Non-pigmented ciliary epithelial cell (primary cell): ENCODE measurements around the gene TRIL.

Source experiments
- DNase-seq: peaks from one replicate; pipeline ENCODE4 v3.0.0-alpha.2; 2010; ENCODE audit warnings: low read depth

Gene TRIL

DNA sequence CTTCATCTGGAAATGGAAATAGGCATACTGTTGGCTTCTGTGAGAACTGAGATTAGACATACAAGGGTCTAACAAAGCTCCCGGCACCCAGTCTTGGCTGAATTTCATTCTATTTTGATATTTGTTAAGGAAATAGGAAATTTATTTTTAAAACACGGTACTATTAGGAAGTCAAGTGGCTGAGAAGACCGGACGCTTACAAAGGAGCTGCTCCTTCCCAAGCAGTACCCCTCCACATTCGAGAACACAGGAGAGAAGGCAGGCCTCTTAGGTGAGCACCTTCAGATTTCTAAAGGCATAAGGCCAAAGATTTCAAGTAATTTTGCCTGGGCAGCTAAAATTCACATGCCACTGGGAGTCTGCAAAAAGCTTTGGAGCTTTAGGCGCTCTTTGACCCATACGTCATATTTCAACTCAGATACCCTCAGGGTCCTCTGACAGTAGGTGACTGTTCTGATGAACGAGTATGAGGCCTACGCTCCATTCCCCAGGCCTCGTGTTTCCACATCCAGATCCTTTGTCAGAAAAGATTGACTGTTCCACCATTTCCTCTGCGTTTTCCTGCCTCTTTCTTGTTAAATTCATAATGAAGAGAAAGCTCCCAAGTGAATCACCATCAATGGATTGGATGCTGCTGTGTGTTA is 17.3 kb downstream of the TRIL start:
- no peak for DNase-seq

DNA sequence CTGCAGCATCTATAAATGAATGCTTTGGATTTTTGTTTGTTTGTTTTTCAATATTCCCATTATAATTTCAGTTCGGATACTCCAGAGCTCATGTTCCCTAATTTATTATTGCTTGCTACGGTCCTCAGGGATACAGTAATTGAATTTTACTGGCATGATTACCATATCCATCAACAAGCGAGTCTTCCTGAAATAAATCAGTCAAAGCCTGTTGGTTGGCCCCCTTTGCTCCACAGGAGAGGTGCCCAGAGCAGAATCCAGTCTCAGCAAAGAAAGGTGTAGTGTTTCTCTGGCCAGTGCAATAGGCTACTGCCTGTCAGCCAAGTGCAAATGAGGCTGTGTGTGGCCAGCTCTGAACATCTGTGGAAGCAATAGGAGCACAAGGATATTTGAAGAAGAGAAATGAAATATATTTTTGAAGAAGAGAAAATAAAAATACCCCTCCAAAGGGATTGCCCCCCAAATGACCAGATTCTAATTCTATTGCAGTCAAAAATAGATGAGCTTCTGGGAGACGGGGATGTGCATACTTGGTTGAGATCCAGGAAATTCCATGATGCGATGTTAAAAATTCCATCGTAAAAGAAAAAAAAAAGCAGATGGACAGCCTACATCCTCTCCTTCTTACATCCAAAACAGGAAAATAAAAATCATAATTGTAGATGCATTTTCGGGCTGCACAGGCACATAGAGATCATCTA is 18.1 kb downstream of the TRIL start:
- no peak for DNase-seq

DNA sequence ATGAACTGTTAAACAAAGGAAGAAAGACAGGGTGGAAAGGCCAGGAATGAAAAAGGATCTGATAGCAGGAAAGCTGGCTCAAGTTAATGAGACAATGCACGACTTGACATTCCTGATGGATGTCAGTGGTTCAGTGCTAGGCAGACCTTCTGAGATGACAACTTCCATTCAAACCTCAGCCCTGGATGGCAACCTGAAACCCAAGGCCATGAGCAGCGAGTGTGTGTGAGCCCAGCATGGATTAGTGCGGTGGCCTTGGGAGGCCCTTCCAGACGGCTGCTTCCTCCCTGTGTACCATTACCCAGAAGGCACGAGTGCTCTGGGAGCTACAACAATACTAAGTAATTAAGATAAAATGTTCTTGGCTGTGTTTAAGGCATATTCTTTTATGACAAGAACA is 18.8 kb downstream of the TRIL start:
- DNase-seq, result no peak

DNA sequence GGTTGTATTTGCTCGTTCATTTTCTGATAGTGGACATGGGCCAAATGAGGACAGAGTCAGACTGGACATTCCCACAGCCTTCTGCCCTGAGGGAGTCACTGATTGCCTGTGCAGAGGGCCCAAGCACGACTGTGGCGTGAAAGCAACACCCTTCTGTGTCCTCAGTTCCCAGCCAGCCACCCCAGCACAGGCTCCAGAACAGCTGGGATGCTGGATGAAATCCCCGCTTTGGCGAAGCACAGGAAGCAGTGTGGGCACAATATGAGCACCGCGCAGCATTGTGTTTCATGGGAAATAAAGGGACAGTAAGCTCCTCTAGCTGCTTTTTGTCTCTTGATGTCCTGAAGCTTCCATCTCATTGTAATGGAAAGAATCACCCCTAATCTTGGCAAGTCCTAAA is 20.5 kb downstream of the TRIL start:
- no peak for DNase-seq

DNA sequence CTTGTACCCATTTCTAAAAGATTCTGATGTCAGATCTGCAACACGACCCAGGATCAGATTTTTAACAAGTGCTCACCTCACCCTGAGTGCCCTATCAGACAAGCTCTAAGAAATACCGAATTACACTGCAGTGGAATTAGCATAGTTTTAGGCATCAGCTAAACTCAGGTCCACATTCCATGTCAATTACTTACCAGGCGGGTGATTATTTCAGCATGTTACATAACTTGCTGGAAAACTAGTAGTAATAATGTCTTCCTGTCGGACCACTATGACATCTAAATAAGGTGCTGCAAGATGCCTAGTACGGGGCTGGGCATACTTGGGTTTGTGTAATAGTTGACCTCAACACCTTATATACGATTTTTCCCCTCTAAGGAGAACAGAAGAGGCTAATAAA is 21.0 kb downstream of the TRIL start:
- no peak for DNase-seq

DNA sequence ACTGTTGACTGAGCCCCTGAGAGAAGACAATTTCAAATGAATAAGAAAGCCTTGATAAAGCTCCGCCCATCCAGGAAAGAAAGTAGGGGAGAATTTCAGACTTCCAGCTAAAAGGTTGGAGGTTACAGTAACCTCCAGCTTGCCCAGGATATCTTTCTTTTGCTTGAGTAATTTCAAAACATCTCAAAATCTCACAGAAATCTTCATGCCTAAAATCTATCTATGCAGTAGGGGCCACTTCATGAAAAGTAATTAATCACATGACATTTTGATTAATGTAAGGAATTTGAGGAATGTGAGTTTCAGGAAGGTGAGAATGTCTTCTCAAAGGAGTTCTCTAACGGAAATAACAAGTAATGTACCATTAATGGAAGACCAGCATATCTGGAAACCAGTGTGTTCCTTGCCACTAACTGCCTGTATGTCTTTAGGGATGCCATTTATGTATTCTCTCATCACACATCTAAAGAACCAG is 24.2 kb downstream of the TRIL start:
- DNase-seq, result no peak

DNA sequence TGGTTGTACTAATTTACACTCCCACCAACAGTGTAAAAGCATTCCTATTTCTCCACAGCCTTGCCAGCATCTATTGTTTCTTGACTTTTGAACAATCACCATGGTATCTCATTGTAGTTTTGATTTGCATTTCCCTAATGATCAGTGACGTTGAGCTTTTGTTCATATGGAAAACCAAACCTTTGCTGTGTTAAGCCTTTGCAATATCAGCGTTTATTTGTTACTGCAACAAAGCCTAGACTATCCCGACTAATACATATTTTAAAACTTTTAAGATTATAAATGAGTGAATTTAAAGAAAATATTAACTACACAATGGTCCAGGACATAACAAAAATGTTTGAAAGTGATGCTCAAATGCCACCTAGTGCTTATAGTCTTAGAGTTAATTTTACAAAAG is 26.6 kb downstream of the TRIL start:
- DNase-seq, result no peak

DNA sequence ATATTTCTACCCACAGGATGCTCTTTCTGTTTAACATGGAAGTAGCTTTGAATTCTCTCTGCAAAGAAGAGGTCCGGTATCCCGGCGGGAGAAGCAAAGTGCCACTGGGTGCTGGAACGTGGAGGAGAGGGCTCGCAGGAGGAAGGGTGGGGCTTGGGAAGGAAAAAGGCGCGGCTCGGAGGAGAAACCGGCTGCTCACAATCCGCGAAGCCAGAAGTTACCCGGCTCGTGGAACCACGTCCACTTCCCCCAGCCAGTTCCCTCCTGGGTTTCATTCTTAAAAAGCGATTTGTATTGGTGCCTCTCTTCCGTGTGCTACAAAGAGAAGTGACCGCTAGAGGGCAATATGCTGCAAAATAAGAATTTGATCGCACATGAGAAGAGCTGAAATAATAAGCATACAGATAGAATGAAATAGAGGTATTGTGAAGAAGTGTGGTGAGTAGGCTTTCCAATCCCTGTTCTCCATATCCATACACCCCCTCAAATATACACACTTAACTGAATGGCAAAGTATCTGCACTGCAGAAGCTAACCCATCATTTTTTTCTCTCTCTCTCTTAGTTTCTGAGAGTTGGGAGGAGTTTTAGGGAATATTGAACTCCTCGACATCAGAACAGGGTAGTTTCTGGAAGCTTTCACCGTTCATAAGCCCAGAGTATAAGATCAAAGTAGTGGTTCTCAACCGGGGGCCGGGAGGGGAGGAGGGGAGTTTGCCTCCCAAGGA is 31.1 kb downstream of the TRIL start:
- peak; percentile 76 for DNase-seq

DNA sequence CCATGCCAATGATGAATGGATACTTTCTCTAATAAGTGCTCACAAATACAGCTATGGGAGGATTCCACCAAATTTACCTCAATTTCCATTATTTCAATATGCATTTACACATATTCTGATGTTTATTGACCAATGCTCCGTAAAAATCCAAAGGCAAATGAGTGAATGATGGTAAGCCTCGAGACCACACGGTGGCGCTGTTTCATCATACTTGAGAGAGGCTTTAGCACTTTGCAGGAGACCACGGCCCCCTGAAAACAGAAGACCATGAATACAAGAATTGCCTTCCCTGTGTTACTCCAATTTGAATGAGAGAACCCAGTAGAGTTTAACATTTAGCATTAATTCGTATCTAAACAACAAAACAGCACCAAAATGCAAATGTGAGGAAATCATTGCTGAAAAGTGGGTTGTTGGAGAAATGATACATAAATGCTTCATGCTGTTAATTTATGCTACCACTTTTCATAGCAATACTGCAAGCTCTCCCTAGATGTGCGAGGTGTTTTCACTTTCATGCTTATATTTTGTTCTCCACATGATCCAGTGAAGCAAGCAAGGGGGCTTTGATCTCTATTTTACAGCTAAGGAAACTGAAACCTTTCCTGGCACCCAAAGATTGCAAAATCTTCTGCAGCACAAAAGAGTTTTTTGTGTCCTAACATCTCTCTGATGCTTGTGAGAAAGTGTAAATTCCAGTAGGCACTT is 35.4 kb downstream of the TRIL start:
- DNase-seq, result peak; percentile 31

DNA sequence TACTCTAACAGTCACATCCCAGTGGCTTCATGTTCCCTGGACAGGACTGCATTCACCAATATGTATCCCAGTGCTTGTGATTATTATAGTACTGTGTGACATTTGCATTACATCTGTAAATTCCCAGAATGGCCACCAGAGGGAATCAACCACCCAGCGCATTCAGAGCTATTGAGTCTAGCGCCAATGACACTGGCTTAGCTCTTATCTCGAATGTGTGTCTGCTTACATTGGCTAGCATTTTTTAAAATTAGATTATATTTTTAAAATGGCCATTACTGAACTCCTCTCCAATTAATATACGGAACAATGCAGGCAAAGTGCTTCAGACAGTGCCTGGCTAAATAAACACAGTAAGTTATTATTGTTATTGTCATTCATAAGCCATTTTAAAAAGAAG is 36.3 kb downstream of the TRIL start:
- peak; percentile 44 for DNase-seq

DNA sequence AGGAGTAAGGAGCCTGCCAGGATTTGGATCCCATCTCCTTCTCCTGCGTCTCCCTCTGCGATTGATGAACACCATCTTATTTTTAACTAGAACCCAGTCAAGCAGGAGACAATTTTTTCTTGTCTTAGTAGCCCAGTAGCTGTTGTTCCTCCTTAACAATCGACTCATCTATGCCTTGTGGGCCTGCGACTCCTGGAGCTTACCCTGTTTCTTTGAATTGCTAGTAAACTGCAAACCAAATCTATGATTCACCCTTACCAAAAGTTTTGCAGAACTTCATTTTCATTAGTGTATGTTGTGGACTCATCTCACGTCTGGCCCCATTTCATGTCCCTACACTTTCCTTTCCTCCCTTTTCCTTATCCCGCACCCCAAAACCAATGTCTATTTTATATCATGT is 37.7 kb downstream of the TRIL start:
- DNase-seq, result no peak

DNA sequence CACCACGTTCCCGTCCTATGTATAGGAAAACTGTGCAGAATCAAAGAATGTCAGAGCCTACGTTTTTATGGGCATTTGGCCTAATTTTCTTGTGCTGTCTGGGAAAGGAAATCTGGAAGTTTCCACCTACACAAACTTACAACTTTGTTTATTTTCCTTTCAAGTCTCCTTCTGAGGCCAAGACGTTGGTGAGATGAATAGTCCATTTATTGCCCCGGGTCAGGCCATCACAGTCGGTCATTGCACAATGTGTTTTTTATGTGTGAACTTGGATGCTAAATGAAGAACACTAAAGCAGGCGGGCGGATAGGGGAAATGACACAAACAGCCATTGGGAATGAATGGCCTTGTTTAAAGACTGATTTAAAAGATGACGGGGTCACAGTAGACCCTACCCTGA is 38.6 kb downstream of the TRIL start:
- DNase-seq, result no peak

DNA sequence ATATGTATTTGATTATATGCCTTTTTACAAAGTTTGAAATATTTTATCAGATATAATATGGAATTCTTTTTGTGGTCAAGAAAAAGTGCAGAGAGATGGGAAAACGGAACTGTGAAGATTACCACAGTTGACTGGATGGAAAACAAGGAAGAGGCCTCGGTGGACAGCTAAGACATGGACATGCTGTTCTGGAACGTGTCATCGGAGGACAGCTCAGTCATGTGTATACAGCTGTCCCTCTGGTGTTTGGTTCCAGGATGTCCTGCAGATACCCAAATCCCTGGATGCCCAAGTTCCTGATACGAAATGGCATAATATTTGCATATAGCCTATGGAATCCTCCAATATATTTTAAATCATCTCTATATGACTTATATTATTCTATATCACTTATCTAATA is 49.4 kb downstream of the TRIL start:
- DNase-seq, result no peak

DNA sequence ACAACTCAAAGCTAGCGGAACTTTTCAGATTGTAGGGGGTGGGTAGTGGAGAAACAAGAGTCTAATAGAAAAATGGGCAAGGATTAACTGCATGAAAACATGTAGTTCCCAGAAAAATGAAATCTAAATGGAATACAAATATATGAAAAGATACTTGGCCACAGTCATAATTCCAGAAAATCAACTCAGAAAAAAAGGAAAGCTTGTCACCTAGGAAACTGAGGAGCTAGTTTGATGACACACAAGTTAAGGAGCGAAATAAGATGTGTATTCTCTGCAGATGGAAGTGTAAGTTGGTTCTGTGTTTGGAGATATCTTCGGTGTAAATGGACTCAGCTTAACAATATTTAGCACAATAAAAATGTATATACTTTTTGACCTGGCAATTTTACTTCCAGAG is 52.7 kb downstream of the TRIL start:
- DNase-seq, result no peak

DNA sequence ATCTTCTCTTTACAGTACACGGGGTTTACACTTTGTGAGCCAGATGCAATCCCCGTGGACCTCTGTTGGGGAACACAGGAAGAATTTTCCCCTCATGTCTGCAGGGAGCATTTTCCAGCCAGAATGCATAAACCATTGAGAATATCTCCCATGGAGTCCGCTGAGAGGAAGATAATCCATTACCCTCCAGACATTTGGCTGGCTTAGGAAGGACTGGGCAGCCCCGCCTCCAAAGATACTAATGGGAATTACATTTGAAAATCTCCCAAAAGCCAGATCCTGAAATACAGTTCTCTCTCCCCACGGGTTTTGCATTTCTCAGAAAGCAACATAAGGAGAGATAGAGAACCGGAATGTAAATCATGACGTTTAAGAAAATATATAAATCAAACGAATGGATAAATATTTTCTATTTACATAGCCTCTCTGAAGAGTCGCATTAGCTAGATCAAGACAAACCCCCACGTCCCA is 53.5 kb downstream of the TRIL start:
- no peak for DNase-seq

DNA sequence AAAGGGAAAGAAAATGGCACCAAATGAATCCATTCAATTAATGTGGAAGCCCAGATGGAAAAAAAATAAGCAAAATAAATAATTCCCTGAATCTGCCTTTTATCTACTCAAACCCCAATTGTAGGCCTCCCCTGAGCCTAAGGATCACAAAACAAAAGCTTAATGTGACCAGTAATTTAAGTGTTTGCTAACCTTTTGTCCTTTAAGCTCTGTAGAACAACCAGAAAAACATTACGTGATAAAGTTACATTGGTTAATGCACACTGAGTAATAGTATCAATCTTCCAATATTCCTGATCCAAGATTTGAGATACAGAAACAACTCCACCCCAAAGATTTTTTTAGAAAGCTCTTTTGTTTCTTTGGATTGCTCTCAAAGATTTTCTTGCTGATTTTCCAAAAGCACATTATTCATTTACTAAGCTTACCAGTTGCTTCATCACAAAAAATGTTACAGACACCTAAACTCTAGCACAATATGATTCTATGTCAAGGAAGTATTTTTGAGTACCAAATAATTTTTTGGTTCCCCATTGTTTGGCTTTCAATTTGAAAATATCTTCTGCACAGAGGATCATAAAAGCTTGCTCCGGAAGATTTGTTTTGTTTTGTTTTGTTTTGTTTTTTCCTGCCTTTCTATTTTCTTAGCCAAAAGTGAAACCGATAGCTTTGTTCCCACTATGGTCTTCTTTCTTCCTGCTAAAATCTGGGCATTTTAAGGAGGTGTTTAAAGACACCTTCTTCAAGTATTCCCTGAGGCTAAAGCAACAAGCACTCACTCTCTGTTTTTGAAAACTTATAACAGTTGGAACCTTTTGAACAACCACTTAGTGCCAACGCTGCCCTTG is 54.2 kb downstream of the TRIL start:
- no peak for DNase-seq
